Fibroblast of mammary gland (primary cell): Measurements from ENCODE around the gene GNB1L.
"Not testable (repeated sequence)": the region's sequence is repeated elsewhere in the genome, so short reads cannot be mapped to it uniquely, and the experiment has no call there.

Source experiments
- DNase-seq: peaks from one replicate; pipeline ENCODE4 v3.0.0-alpha.2; 2010; ENCODE audit warnings: low read depth
- H3K4me3 ChIP-seq: 2 replicates; pipeline ENCODE4 v1.5.1; 2011; ENCODE audit warnings: low read depth, mild to moderate bottlenecking, low read length, moderate library complexity; ENCODE audit not compliant: control insufficient read depth
- CTCF ChIP-seq: conservative IDR thresholded peaks from 2 replicates; pipeline ENCODE4 v1.5.1; 2011; ENCODE audit warnings: low read depth, low read length, inconsistent platforms; ENCODE audit not compliant: control insufficient read depth, insufficient read depth

The GNB1L gene

GRCh38 chr22:19797086-19798002 is 57.3 kb downstream of the GNB1L start:
- no peak for TF ChIP-seq CTCF
- no peak overlapping the region for H3K4me3 ChIP-seq
- no peak for DNase-seq

GRCh38 chr22:19796160-19796559 is 58.5 kb downstream of the GNB1L start:
- no peak overlapping the region for H3K4me3 ChIP-seq
- DNase-seq, result no peak
- no peak for TF ChIP-seq CTCF

- TF ChIP-seq CTCF, result no peak
- DNase-seq, result peak; percentile 68
- H3K4me3 ChIP-seq, result no peak overlapping the region
Measured at GRCh38 chr22:19795617-19796008, 59.1 kb downstream of the GNB1L start.

- no peak overlapping the region for H3K4me3 ChIP-seq
- TF ChIP-seq CTCF, result no peak
- DNase-seq, result no peak
Measured at GRCh38 chr22:19793661-19794310, 60.9 kb downstream of the GNB1L start.

- TF ChIP-seq CTCF, result no peak
- no peak overlapping the region for H3K4me3 ChIP-seq
- DNase-seq, result no peak
Measured at GRCh38 chr22:19793161-19793560, 61.5 kb downstream of the GNB1L start.

GRCh38 chr22:19792383-19792896 is 62.2 kb downstream of the GNB1L start:
- H3K4me3 ChIP-seq, result not testable (repeated sequence)

GRCh38 chr22:19791894-19792293 is 62.8 kb downstream of the GNB1L start:
- no peak overlapping the region for H3K4me3 ChIP-seq
- no peak for DNase-seq
- TF ChIP-seq CTCF, result no peak

More at GRCh38 chr22:19792383-19792896, 62.2 kb downstream of the GNB1L start:
- DNase-seq, result not testable (repeated sequence)
